ENCODE measurements around the gene TANK. TPM values are rescaled to one million over a fixed set of nuclear protein-coding genes. Genes with fewer than 3 reads are reported as not detected.

The TANK gene
- total and polyA plus RNA-seq, 2 of the 13 experiments (the other 11 are each of a cell fraction or from before 2014, with no cell fraction given): 66.9 to 96.1 TPM

GRCh38 chr2:161115605-161116380 lies 44.4 kb upstream of the TANK start (continued):
- TF ChIP-seq PRDM10 (CRISPR knock-in tag; IDR thresholded peaks at IDR 0.05; ENCODE audit: low read depth): no peak
- TF ChIP-seq REL (CRISPR knock-in tag; conservative IDR thresholded peaks at IDR 0.05): no peak
- 0 out of 4 replicates have a peak, but pooled peaks of 1 of the 2 experiments have one; percentile 47 for TF ChIP-seq KLF16 (CRISPR knock-in tag; IDR thresholded peaks at IDR 0.05)
- TF ChIP-seq TARDBP (CRISPR knock-in tag; IDR thresholded peaks at IDR 0.05): no peak
- TF ChIP-seq ZNF883 (CRISPR knock-in tag; IDR thresholded peaks at IDR 0.05; ENCODE audit: not compliant biosample characterization): no peak
- no peak for TF ChIP-seq KLF13 (CRISPR knock-in tag; IDR thresholded peaks at IDR 0.05)
- TF ChIP-seq HNF1A (IDR thresholded peaks at IDR 0.05; ENCODE audit: low read depth): peak; percentile 38; the same call in 1 of the 2 replicates
- peak; percentile 76; the same call in 1 of the 2 replicates for TF ChIP-seq HNF1A (CRISPR knock-in tag; IDR thresholded peaks at IDR 0.05; ENCODE audit: borderline replicate concordance)
- TF ChIP-seq FOXM1 (CRISPR knock-in tag; IDR thresholded peaks at IDR 0.05): no peak
- no peak for TF ChIP-seq ZNF709 (CRISPR knock-in tag; IDR thresholded peaks at IDR 0.05)
- no peak for TF ChIP-seq ZNF773 (CRISPR knock-in tag; IDR thresholded peaks at IDR 0.05; ENCODE audit: borderline replicate concordance)
- no peak for TF ChIP-seq KLF9 (CRISPR knock-in tag; IDR thresholded peaks at IDR 0.05; ENCODE audit: low read depth)
- TF ChIP-seq TRIM24 (CRISPR knock-in tag; IDR thresholded peaks at IDR 0.05): no peak
- TF ChIP-seq CBX1 (IDR thresholded peaks at IDR 0.05; ENCODE audit: low read depth): no peak
- no peak for TF ChIP-seq MLLT10 (CRISPR knock-in tag; IDR thresholded peaks at IDR 0.05)
- no peak for TF ChIP-seq USF2 (IDR thresholded peaks at IDR 0.05; ENCODE audit: low read depth, low read length)
- TF ChIP-seq USF2 (CRISPR knock-in tag; IDR thresholded peaks at IDR 0.05; ENCODE audit: borderline replicate concordance): no peak
- no peak for TF ChIP-seq ZMYM2 (CRISPR knock-in tag; IDR thresholded peaks at IDR 0.05)
- TF ChIP-seq ATAD3A (CRISPR knock-in tag; IDR thresholded peaks at IDR 0.05): no peak
- no peak for TF ChIP-seq ZFP41 (CRISPR knock-in tag; IDR thresholded peaks at IDR 0.05; ENCODE audit: borderline replicate concordance)
- no peak for TF ChIP-seq ZNF337 (CRISPR knock-in tag; IDR thresholded peaks at IDR 0.05; ENCODE audit: borderline replicate concordance, low read depth)

Data from HepG2 (cell line).